Cardiac muscle cell (in vitro differentiated cells and primary cell): ENCODE results near the gene GINS1. TPM values are rescaled to one million over a fixed set of nuclear protein-coding genes. Genes with fewer than 3 reads are reported as not detected.
"Not testable (repeated sequence)": the region's sequence is repeated elsewhere in the genome, so short reads cannot be mapped to it uniquely, and the experiment has no call there.

Source experiments
- DNase-seq, 2 donors: peaks; one replicate each; pipeline versions ENCODE4 v3.0.0 to v3.0.0-alpha.2; 2010 to 2017; ENCODE audit warnings: low read depth in 1 of 2, low spot score in 1 of 2
- H3K27ac ChIP-seq: fragments of 200-600 bp; sonication (generic); 2 replicates; pipeline ENCODE4 v1.5.1; 2016
- H3K27me3 ChIP-seq: fragments of 200-600 bp; sonication (generic); 2 replicates; pipeline ENCODE4 v1.6.0; 2016; ENCODE audit warnings: control low read depth
- H3K36me3 ChIP-seq: fragments of 200-600 bp; sonication (generic); 2 replicates; pipeline ENCODE4 v1.5.1; 2016; ENCODE audit warnings: control low read depth
- H3K4me1 ChIP-seq: fragments of 200-600 bp; sonication (generic); 2 replicates; pipeline ENCODE4 v1.8.1; 2017; ENCODE audit warnings: low read depth, mild to moderate bottlenecking, mixed run types
- H3K4me3 ChIP-seq: fragments of 200-600 bp; sonication (generic); 2 replicates; pipeline ENCODE4 v1.5.1; 2016; ENCODE audit warnings: mild to moderate bottlenecking
- H3K9me3 ChIP-seq: fragments of 200-600 bp; sonication (generic); 2 replicates; pipeline ENCODE4 v1.5.1; 2017; ENCODE audit warnings: low read depth, mild to moderate bottlenecking, control low read depth
- CTCF ChIP-seq: IDR thresholded peaks from 2 replicates; pipeline ENCODE4 v1.5.1; 2012; ENCODE audit warnings: low read depth, mild to moderate bottlenecking, low read length
- polyA plus RNA-seq: library from polyadenylated mRNA; unstranded; fragments of >200 nt; fragmentation: Nextera tagmentation; extraction: Ambion mirVana; gene quantifications from 2 replicates; pipeline ENCODE4 v1.2.1, GENCODE V29; 2016
- total RNA-seq: library from RNA; depleted of rRNA; stranded (reverse); fragments of >200 nt; gene quantifications from 2 replicates; pipeline ENCODE4 v1.2.3, GENCODE V29; 2016

GINS1 gene
- total and polyA plus RNA-seq, 2 experiments from 2014 or later: 9.6 to 10.5 TPM

- Histone ChIP-seq H3K36me3 (peaks cover 25% of the 10 kb centered on the region), H3K27me3 (no peaks in the 10 kb centered on the region)
- no peak for TF ChIP-seq CTCF
These were observed 63.5 kb downstream of the GINS1 start for GRCh38 chr20:25471020-25471419.

GRCh38 chr20:25473297-25473696 lies 65.8 kb downstream of the GINS1 start:
- not testable (repeated sequence) for H3K4me1 ChIP-seq, H3K4me3 ChIP-seq, H3K9me3 ChIP-seq, H3K27me3 ChIP-seq, H3K27ac ChIP-seq, DNase-seq
- H3K36me3 ChIP-seq: peaks cover 15% of the 10 kb centered on the region

More at GRCh38 chr20:25471020-25471419, 63.5 kb downstream of the GINS1 start:
- no peak overlapping the region for H3K4me3 ChIP-seq
- no peak overlapping the region for H3K27ac ChIP-seq
- no peaks in the 10 kb centered on the region for H3K9me3 ChIP-seq
- H3K4me1 ChIP-seq: no peaks in the 10 kb centered on the region
- no peak for DNase-seq

- TF ChIP-seq CTCF: no peak
- Histone ChIP-seq H3K27me3 (no peaks in the 10 kb centered on the region), H3K9me3 (no peaks in the 10 kb centered on the region), H3K27ac (peak overlapping the region; percentile 66), H3K4me1 (no peaks in the 10 kb centered on the region), H3K4me3 (no peak overlapping the region), H3K36me3 (peaks cover 33% of the 10 kb centered on the region)
- DNase-seq: no peak
These were observed 68.9 kb downstream of the GINS1 start for GRCh38 chr20:25476106-25477013.

- Histone ChIP-seq H3K36me3 (peaks cover 36% of the 10 kb centered on the region), H3K9me3 (no peaks in the 10 kb centered on the region), H3K27ac (no peak overlapping the region), H3K27me3 (no peaks in the 10 kb centered on the region), H3K4me1 (no peaks in the 10 kb centered on the region), H3K4me3 (no peak overlapping the region)
- no peak for DNase-seq
- TF ChIP-seq CTCF: no peak
These were observed 69.8 kb downstream of the GINS1 start for GRCh38 chr20:25477014-25477882.

- no peak overlapping the region for H3K27ac ChIP-seq
- TF ChIP-seq CTCF: no peak
- no peak overlapping the region for H3K4me3 ChIP-seq
- no peaks in the 10 kb centered on the region for H3K27me3 ChIP-seq
- peaks cover 30% of the 10 kb centered on the region for H3K36me3 ChIP-seq
- H3K4me1 ChIP-seq: no peaks in the 10 kb centered on the region
- DNase-seq: no peak
- no peaks in the 10 kb centered on the region for H3K9me3 ChIP-seq
These were observed 71.6 kb downstream of the GINS1 start for GRCh38 chr20:25478889-25479568.
